Skin epidermis (tissue), 12 donors: ENCODE measurements around the gene SART3.
A peak's percentile ranks its signal among the peaks of the same experiment; 100 is the strongest.

Experiments used
- H3K27ac ChIP-seq, 21 experiments: fragments of 200-600 bp; sonication (generic) in 11 of 21; one replicate each; pipeline ENCODE4 v1.5.0; 2020; ENCODE audit warnings: mild to moderate bottlenecking in 3 of 21, inconsistent platforms in 2 of 21, moderate library complexity in 2 of 21
- H3K4me3 ChIP-seq, 7 experiments: fragments of 200-600 bp; sonication (generic) in 2 of 7; one replicate each; pipeline ENCODE4 v1.5.0; 2020; ENCODE audit warnings: inconsistent platforms in 2 of 7, mild to moderate bottlenecking in 2 of 7, moderate library complexity in 1 of 7

The SART3 gene

GRCh38 chr12:108560752-108561719 is at the start of gene SART3:
SART3 (minus strand) TSS chr12:108561173; CDS start chr12:108561154, 19 bp downstream.
- peak within 1 kb of the TSS; percentile 62 to 94 (median 88) for H3K4me3 ChIP-seq
- peak within 1 kb of the TSS; percentile 65 to 97 (median 93) for H3K27ac ChIP-seq

GRCh38 chr12:108610336-108610815 is 49.4 kb upstream of the SART3 start:
- Histone ChIP-seq H3K4me3 (no peak overlapping the region), H3K27ac (peak overlapping the region in 7 of 21 experiments; percentile 3 to 70 (median 50))

- no peak overlapping the region for H3K4me3 ChIP-seq
- H3K27ac ChIP-seq, result peak overlapping the region in 6 of 21 experiments; percentile 10 to 70 (median 50)
These were observed 48.8 kb upstream of the SART3 start for GRCh38 chr12:108609537-108610335.

- H3K27ac ChIP-seq, result no peak overlapping the region
- no peak overlapping the region for H3K4me3 ChIP-seq
These were observed 47.6 kb upstream of the SART3 start for GRCh38 chr12:108608616-108609015.

GRCh38 chr12:108607981-108608600 is 47.1 kb upstream of the SART3 start:
- no peak overlapping the region for H3K4me3 ChIP-seq
- no peak overlapping the region for H3K27ac ChIP-seq

GRCh38 chr12:108606492-108606891 is 45.5 kb upstream of the SART3 start:
- H3K27ac ChIP-seq, result no peak overlapping the region
- H3K4me3 ChIP-seq, result no peak overlapping the region

- no peak overlapping the region for H3K27ac ChIP-seq
- H3K4me3 ChIP-seq, result no peak overlapping the region
These were observed 44.9 kb upstream of the SART3 start for GRCh38 chr12:108605690-108606406.

- no peak overlapping the region for H3K27ac ChIP-seq
- no peak overlapping the region for H3K4me3 ChIP-seq
These were observed 44.2 kb upstream of the SART3 start for GRCh38 chr12:108605000-108605689.

GRCh38 chr12:108604208-108604941 is 43.4 kb upstream of the SART3 start:
- Histone ChIP-seq H3K27ac (no peak overlapping the region), H3K4me3 (no peak overlapping the region)

- Histone ChIP-seq H3K27ac (no peak overlapping the region), H3K4me3 (no peak overlapping the region)
These were observed 42.8 kb upstream of the SART3 start for GRCh38 chr12:108603743-108604142.

GRCh38 chr12:108602976-108603704 is 42.2 kb upstream of the SART3 start:
- Histone ChIP-seq H3K27ac (no peak overlapping the region), H3K4me3 (no peak overlapping the region)

- Histone ChIP-seq H3K27ac (no peak overlapping the region), H3K4me3 (no peak overlapping the region)
These were observed 41.3 kb upstream of the SART3 start for GRCh38 chr12:108602209-108602705.

- no peak overlapping the region for H3K4me3 ChIP-seq
- no peak overlapping the region for H3K27ac ChIP-seq
These were observed 39.7 kb upstream of the SART3 start for GRCh38 chr12:108600702-108601007.

GRCh38 chr12:108599948-108600701 is 39.2 kb upstream of the SART3 start:
- Histone ChIP-seq H3K27ac (no peak overlapping the region), H3K4me3 (no peak overlapping the region)

- H3K27ac ChIP-seq, result no peak overlapping the region
- no peak overlapping the region for H3K4me3 ChIP-seq
These were observed 38.6 kb upstream of the SART3 start for GRCh38 chr12:108599541-108599940.

- Histone ChIP-seq H3K27ac (peak overlapping the region in 11 of 21 experiments; percentile 27 to 90 (median 62)), H3K4me3 (peak overlapping the region in 1 of 7 experiments; percentile 35)
These were observed 37.7 kb upstream of the SART3 start for GRCh38 chr12:108598553-108599250.
